Measurements from ENCODE around the gene STIM1.

- no peak for TF ChIP-seq CTCF (IDR thresholded peaks at IDR 0.05 in 2 of 3, conservative IDR thresholded peaks at IDR 0.05 in 1 of 3; ENCODE audit: control insufficient read depth in 2 of 3, extremely low read depth in 1 of 3, insufficient read depth in 1 of 3, low read depth in 3 of 3, low read length in 3 of 3)
- TF ChIP-seq ELK1 (IDR thresholded peaks at IDR 0.05; ENCODE audit: low read depth, low read length), result no peak
- TF ChIP-seq MXI1 (IDR thresholded peaks at IDR 0.05; ENCODE audit: low read depth, low read length), result no peak
- TF ChIP-seq BCL11A (IDR thresholded peaks at IDR 0.05; ENCODE audit: low read depth, low read length), result no peak
- TF ChIP-seq RFX5 (IDR thresholded peaks at IDR 0.05; ENCODE audit: low read depth, low read length), result no peak
- TF ChIP-seq CHD4 (IDR thresholded peaks at IDR 0.05), result no peak
- no peak for TF ChIP-seq HDAC6 (IDR thresholded peaks at IDR 0.05; ENCODE audit: unreplicated experiment)
Observed at GRCh38 chr11:4102711-4103110, 247.2 kb downstream of the STIM1 start.

All from GM12878 (cell line).